ENCODE measurements around the gene SLC25A20.

DNA sequence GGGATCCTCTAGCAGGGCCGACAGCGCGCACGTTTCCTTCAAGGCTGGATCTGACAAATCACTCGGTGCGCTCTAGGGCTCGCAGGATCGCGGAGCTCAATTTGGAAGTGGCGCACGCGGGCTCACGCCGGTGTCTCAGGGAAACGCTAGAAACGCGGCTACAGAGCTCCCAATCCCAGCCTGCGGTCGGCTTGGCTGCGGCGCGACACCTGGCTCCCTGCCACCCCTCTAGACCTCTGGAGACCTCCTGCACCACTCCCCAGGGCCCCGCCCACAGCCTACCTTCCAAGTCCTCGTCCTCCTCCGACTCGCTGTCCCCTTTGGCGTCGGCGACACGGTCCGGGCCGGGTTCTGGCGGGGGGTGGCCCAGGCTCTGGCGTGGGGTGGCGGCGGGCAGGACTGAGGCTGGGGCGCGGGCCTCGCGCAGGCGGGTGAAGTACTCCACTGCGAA lies 51.6 kb downstream of the SLC25A20 start:
- TF ChIP-seq SMC3 (IDR thresholded peaks at IDR 0.05; ENCODE audit: low read depth, low read length): 0 out of 2 replicates have a peak, but pooled peaks have one; percentile 5
- TF ChIP-seq, protein P1, sequence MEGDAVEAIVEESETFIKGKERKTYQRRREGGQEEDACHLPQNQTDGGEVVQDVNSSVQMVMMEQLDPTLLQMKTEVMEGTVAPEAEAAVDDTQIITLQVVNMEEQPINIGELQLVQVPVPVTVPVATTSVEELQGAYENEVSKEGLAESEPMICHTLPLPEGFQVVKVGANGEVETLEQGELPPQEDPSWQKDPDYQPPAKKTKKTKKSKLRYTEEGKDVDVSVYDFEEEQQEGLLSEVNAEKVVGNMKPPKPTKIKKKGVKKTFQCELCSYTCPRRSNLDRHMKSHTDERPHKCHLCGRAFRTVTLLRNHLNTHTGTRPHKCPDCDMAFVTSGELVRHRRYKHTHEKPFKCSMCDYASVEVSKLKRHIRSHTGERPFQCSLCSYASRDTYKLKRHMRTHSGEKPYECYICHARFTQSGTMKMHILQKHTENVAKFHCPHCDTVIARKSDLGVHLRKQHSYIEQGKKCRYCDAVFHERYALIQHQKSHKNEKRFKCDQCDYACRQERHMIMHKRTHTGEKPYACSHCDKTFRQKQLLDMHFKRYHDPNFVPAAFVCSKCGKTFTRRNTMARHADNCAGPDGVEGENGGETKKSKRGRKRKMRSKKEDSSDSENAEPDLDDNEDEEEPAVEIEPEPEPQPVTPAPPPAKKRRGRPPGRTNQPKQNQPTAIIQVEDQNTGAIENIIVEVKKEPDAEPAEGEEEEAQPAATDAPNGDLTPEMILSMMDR (conservative IDR thresholded peaks at IDR 0.05; ENCODE audit: low read depth, low read length): no peak
